ENCODE results near the gene CHMP2A.

The CHMP2A gene

GRCh38 chr19:58548859-58549663 is 5.8 kb downstream of the CHMP2A start:
- no peak for TF ChIP-seq CTCF (IDR thresholded peaks at IDR 0.05; ENCODE audit: control insufficient read depth, insufficient read depth, low read depth, low read length, missing control alignments)
- DNase-seq (ENCODE audit: low read depth) = no peak
- H3K4me3 ChIP-seq (ENCODE audit: control insufficient read depth, low read depth, low read length) = no peak overlapping the region

DNA sequence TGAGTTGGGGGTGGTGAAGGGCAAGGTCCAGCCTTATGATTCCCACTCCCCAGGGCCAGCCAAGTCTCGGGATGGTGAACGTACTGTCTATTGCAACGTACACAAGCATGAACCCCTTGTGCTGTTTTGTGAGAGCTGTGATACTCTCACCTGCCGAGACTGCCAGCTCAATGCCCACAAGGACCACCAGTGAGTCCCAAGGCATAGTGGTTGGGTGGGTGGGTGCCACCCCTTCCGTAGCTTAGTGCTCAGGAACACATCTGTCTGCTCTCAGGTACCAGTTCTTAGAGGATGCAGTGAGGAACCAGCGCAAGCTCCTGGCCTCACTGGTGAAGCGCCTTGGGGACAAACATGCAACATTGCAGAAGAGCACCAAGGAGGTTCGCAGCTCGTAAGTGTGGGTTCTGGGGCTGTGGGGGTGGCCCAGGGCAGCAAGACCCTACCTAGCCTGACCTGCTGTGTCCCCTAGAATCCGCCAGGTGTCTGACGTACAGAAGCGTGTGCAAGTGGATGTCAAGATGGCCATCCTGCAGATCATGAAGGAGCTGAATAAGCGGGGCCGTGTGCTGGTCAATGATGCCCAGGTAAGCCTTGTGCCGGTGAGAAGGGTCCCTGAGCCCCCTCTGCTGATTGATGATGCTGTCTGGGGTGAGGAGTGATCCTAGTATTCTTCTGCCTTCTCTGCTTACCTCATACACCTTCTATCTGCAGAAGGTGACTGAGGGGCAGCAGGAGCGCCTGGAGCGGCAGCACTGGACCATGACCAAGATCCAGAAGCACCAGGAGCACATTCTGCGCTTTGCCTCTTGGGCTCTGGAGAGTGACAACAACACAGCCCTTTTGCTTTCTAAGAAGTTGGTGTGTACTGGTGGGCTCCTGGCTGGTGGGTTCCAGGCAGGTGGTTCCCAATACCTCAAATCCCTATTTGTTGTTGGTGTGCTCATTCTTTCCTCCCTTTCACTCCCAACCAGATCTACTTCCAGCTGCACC is 7.3 kb downstream of the CHMP2A start:
- H3K4me3 ChIP-seq (ENCODE audit: control insufficient read depth, low read depth, low read length) = no peak overlapping the region
- TF ChIP-seq CTCF (IDR thresholded peaks at IDR 0.05; ENCODE audit: control insufficient read depth, insufficient read depth, low read depth, low read length, missing control alignments) = no peak
- no peak for DNase-seq (ENCODE audit: low read depth)

DNA sequence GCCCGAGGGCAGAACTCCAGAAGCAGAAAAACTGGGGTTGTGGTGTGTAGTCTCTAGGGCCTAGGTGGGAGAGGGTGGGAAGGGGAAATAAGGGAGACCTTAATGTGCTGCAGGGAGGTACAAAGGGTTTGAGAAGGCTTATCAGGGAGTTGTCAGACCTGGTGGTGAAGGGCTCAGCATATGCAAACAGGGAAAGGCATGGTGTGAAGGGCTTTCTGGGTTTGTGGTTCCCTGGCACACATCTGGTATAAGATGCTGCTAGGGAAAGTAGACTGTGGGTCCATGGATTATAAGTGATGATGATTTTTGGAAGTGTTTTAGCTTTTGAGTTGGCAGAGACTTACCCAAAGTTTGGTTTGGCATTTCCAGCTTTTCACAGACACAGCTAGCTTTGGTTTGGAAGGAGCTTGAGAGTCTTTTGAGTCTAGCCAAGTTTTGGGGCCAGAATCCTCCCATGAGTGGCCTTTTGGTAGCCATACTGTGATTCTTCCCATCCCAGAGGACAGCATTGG is 8.8 kb downstream of the CHMP2A start:
- peak overlapping the region; percentile 84 for H3K4me3 ChIP-seq (ENCODE audit: control insufficient read depth, low read depth, low read length)
- no peak for TF ChIP-seq CTCF (IDR thresholded peaks at IDR 0.05; ENCODE audit: control insufficient read depth, insufficient read depth, low read depth, low read length, missing control alignments)

GRCh38 chr19:58545286-58546018 is 9.5 kb downstream of the CHMP2A start:
- TF ChIP-seq CTCF (IDR thresholded peaks at IDR 0.05; ENCODE audit: control insufficient read depth, insufficient read depth, low read depth, low read length, missing control alignments) = no peak
- no peak for DNase-seq (ENCODE audit: low read depth)

More for the DNA sequence above, 8.8 kb downstream of the CHMP2A start:
- DNase-seq (ENCODE audit: low read depth) = no peak

GRCh38 chr19:58544591-58545285 is 10.2 kb downstream of the CHMP2A start:
- peak overlapping the region; percentile 84 for H3K4me3 ChIP-seq (ENCODE audit: control insufficient read depth, low read depth, low read length)
- TF ChIP-seq CTCF (IDR thresholded peaks at IDR 0.05; ENCODE audit: control insufficient read depth, insufficient read depth, low read depth, low read length, missing control alignments) = no peak
- no peak for DNase-seq (ENCODE audit: low read depth)

More at GRCh38 chr19:58545286-58546018, 9.5 kb downstream of the CHMP2A start:
- H3K4me3 ChIP-seq (ENCODE audit: control insufficient read depth, low read depth, low read length) = peak overlapping the region; percentile 84

Measured in AG09309 (cell line).